SU-DHL-6 (cell line): ENCODE measurements around the gene KRT6B.

ENCODE experiments used
- H2AFZ ChIP-seq: fragments of 200-600 bp; sonication (generic); 2 replicates; pipeline ENCODE4 v1.6.1; 2014; ENCODE audit warnings: low read depth, mild to moderate bottlenecking, moderate library complexity, mixed read lengths, antibody characterized with exemption, low read length; ENCODE audit not compliant: severe bottlenecking
- H3F3A ChIP-seq: fragments of 200-600 bp; shearing (Covaris generic); 2 replicates; pipeline ENCODE4 v1.6.0; 2016; ENCODE audit warnings: antibody characterized with exemption, mild to moderate bottlenecking; ENCODE audit not compliant: insufficient read depth
- H3K27ac ChIP-seq: fragments of 200-600 bp; sonication (generic); 2 replicates; pipeline ENCODE4 v1.5.1; 2016; ENCODE audit warnings: low read depth, mild to moderate bottlenecking, low read length, moderate library complexity, mixed read lengths
- H3K27me3 ChIP-seq: fragments of 200-600 bp; sonication (generic), shearing (Covaris generic); 2 replicates; pipeline ENCODE4 v1.6.0; 2014; ENCODE audit warnings: mild to moderate bottlenecking, low read length
- H3K36me3 ChIP-seq: fragments of 200-600 bp; sonication (generic); 2 replicates; pipeline ENCODE4 v1.6.1; 2014; ENCODE audit warnings: mild to moderate bottlenecking, low read length, mixed read lengths
- H3K4me2 ChIP-seq: fragments of 300-600, 200-600 bp; shearing (Covaris generic), sonication (generic); 2 replicates; pipeline ENCODE4 v1.6.0; 2014; ENCODE audit warnings: low read length, low read depth, mild to moderate bottlenecking; ENCODE audit not compliant: poor library complexity, severe bottlenecking
- H3K4me3 ChIP-seq: fragments of 200-600 bp; sonication (generic); 2 replicates; pipeline ENCODE4 v1.5.1; 2014; ENCODE audit warnings: antibody characterized with exemption, low read length, mild to moderate bottlenecking, mixed read lengths; ENCODE audit not compliant: insufficient read depth, poor library complexity, severe bottlenecking
- H3K79me2 ChIP-seq: fragments of 200-600 bp; sonication (generic); 2 replicates; pipeline ENCODE4 v1.6.1; 2014; ENCODE audit warnings: mild to moderate bottlenecking, low read length, moderate library complexity; ENCODE audit not compliant: insufficient read depth
- H3K9ac ChIP-seq: fragments of 200-600 bp; sonication (generic); 2 replicates; pipeline ENCODE4 v1.7.0; 2014; ENCODE audit warnings: mild to moderate bottlenecking, low read length
- H3K9me2 ChIP-seq: fragments of 200-600 bp; sonication (generic); replicated peaks from 2 replicates; pipeline ENCODE4 v1.6.1; 2014; ENCODE audit warnings: low read length; ENCODE audit not compliant: insufficient read depth
- H3K9me3 ChIP-seq: fragments of 200-600 bp; sonication (generic); 2 replicates; pipeline ENCODE4 v1.6.1; 2014; ENCODE audit warnings: low read length, mixed read lengths; ENCODE audit not compliant: insufficient read depth
- H4K20me1 ChIP-seq: fragments of 200-600 bp; sonication (generic); 2 replicates; pipeline ENCODE4 v1.6.1; 2014; ENCODE audit warnings: low read depth, mild to moderate bottlenecking, antibody characterized with exemption, low read length, moderate library complexity, mixed read lengths
- EZH2phosphoT487 ChIP-seq: fragments of 200-600 bp; sonication (generic), shearing (Covaris generic); conservative IDR thresholded peaks from 2 replicates; pipeline ENCODE4 v1.6.1; 2018; ENCODE audit warnings: mild to moderate bottlenecking, antibody characterized with exemption, low read length, moderate library complexity, mixed read lengths
- TF ChIP-seq, protein P1 (sequence below): fragments of 200-600 bp; sonication (generic); IDR thresholded peaks from one replicate; pipeline ENCODE4 v1.5.1; 2017; ENCODE audit warnings: antibody characterized with exemption, mild to moderate bottlenecking, low read length, moderate library complexity; ENCODE audit not compliant: insufficient read depth, poor library complexity, severe bottlenecking

Gene KRT6B

DNA sequence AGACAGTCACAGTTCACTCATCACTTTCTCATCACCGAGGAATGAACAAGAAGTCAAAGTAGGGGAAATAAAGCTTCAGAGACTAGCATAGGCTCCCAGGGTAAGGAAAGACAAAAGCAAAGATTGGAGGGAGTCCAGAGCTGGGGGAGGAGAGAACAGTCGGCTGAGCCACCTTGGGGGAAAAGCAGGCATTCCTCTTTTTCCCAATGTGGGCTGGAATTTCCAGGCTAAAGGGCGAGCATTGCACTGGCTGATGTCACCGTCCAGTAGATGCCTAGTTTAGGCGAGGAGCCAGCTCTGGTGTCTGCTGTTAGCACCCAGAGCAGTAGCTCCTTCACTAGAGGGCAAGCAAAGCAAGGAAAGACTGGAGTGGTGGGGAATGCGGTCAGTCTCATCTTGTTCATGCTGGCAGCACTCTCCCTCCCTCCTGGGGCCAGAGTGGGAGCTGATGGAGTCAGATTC, 9.3 kb downstream of the KRT6B start:
- TF ChIP-seq, protein P1, sequence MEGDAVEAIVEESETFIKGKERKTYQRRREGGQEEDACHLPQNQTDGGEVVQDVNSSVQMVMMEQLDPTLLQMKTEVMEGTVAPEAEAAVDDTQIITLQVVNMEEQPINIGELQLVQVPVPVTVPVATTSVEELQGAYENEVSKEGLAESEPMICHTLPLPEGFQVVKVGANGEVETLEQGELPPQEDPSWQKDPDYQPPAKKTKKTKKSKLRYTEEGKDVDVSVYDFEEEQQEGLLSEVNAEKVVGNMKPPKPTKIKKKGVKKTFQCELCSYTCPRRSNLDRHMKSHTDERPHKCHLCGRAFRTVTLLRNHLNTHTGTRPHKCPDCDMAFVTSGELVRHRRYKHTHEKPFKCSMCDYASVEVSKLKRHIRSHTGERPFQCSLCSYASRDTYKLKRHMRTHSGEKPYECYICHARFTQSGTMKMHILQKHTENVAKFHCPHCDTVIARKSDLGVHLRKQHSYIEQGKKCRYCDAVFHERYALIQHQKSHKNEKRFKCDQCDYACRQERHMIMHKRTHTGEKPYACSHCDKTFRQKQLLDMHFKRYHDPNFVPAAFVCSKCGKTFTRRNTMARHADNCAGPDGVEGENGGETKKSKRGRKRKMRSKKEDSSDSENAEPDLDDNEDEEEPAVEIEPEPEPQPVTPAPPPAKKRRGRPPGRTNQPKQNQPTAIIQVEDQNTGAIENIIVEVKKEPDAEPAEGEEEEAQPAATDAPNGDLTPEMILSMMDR, result no peak
- no peak for TF ChIP-seq EZH2phosphoT487
- Histone ChIP-seq H3K79me2 (no peaks in the 10 kb centered on the region), H3K9me2 (no peaks in the 10 kb centered on the region), H3K27ac (no peak overlapping the region), H4K20me1 (no peaks in the 10 kb centered on the region), H3F3A (no peaks in the 10 kb centered on the region), H2AFZ (no peak overlapping the region), H3K9me3 (no peaks in the 10 kb centered on the region), H3K4me3 (no peak overlapping the region), H3K4me2 (no peak overlapping the region), H3K9ac (no peak overlapping the region), H3K27me3 (no peaks in the 10 kb centered on the region), H3K36me3 (no peaks in the 10 kb centered on the region)

GRCh38 chr12:52441320-52441911, 10.5 kb downstream of the KRT6B start:
- Histone ChIP-seq H3K27ac (no peak overlapping the region), H3K9me3 (no peaks in the 10 kb centered on the region), H3F3A (no peaks in the 10 kb centered on the region), H3K27me3 (no peaks in the 10 kb centered on the region), H3K4me2 (no peak overlapping the region), H4K20me1 (no peaks in the 10 kb centered on the region), H3K9me2 (no peaks in the 10 kb centered on the region), H2AFZ (no peak overlapping the region), H3K79me2 (no peaks in the 10 kb centered on the region), H3K36me3 (no peaks in the 10 kb centered on the region), H3K9ac (no peak overlapping the region), H3K4me3 (no peak overlapping the region)
- TF ChIP-seq, protein P1, result no peak
- TF ChIP-seq EZH2phosphoT487, result no peak

- TF ChIP-seq, protein P1, result no peak
- TF ChIP-seq EZH2phosphoT487, result no peak
- H3K4me2 ChIP-seq, result no peak overlapping the region
- H3K36me3 ChIP-seq, result no peaks in the 10 kb centered on the region
- H3K27me3 ChIP-seq, result no peaks in the 10 kb centered on the region
- H3K4me3 ChIP-seq, result no peak overlapping the region
- no peaks in the 10 kb centered on the region for H3F3A ChIP-seq
- no peaks in the 10 kb centered on the region for H4K20me1 ChIP-seq
- no peaks in the 10 kb centered on the region for H3K79me2 ChIP-seq
- H3K27ac ChIP-seq, result no peak overlapping the region
- no peak overlapping the region for H2AFZ ChIP-seq
- no peaks in the 10 kb centered on the region for H3K9me2 ChIP-seq
- no peak overlapping the region for H3K9ac ChIP-seq
- H3K9me3 ChIP-seq, result no peaks in the 10 kb centered on the region
These were observed 11.1 kb downstream of the KRT6B start for GRCh38 chr12:52440821-52441319.
